Thymus (tissue), 11 donors: Measurements from ENCODE around the gene POLR1A. TPM values are rescaled to one million over a fixed set of nuclear protein-coding genes. Genes with fewer than 3 reads are reported as not detected.

Experiments used
- DNase-seq, 9 donors: peaks; one replicate each; pipeline ENCODE4 v3.0.0-alpha.2; 2013; ENCODE audit warnings: low spot score in 9 of 9, low read depth in 6 of 9, missing footprints in 1 of 9
- H3K27ac ChIP-seq, 2 donors: one replicate each; pipeline ENCODE4 v1.5.1; 2013; ENCODE audit warnings: control low read depth in 1 of 2, low read depth in 1 of 2, low read length in 1 of 2, mild to moderate bottlenecking in 1 of 2, moderate library complexity in 1 of 2
- H3K27me3 ChIP-seq, 2 donors: one replicate each; pipeline ENCODE4 v1.5.1; 2013; ENCODE audit warnings: low read length in 1 of 2; ENCODE audit not compliant: control insufficient read depth in 2 of 2, insufficient read depth in 1 of 2
- H3K36me3 ChIP-seq, 2 donors: one replicate each; pipeline ENCODE4 v1.5.1; 2013; ENCODE audit warnings: low read length in 1 of 2, mild to moderate bottlenecking in 1 of 2, moderate library complexity in 1 of 2; ENCODE audit not compliant: control insufficient read depth in 2 of 2, insufficient read depth in 2 of 2
- H3K4me1 ChIP-seq, 2 donors: one replicate each; pipeline ENCODE4 v1.5.1; 2013; ENCODE audit warnings: low read length in 2 of 2; ENCODE audit not compliant: control insufficient read depth in 2 of 2, insufficient read depth in 2 of 2
- H3K4me3 ChIP-seq, 2 donors: one replicate each; pipeline ENCODE4 v1.5.1; 2013; ENCODE audit warnings: low read length in 2 of 2, control low read depth in 1 of 2, mild to moderate bottlenecking in 1 of 2
- H3K9me3 ChIP-seq, 2 donors: one replicate each; pipeline ENCODE4 v1.5.1; 2013; ENCODE audit warnings: low read length in 1 of 2, mild to moderate bottlenecking in 1 of 2; ENCODE audit not compliant: control insufficient read depth in 2 of 2, insufficient read depth in 1 of 2
- WGBS: extraction: QIAGEN DNeasy Blood & Tissue Kit; methylation state at CpG from one replicate; pipeline ENCODE4 v1.1.7; 2013; 5-methylcytosine and 5-hydroxymethylcytosine counted together
- polyA plus RNA-seq: library from polyadenylated mRNA; stranded (reverse); fragments of 200-250 nt; gene quantifications from one replicate; pipeline ENCODE4 v1.2.3, GENCODE V29; 2013
- total RNA-seq: library from RNA; stranded (reverse); fragments of 120-200 nt; gene quantifications from one replicate; pipeline ENCODE4 v1.2.4, GENCODE V29; 2013
- donor health status: healthy.

Gene POLR1A
- total and polyA plus RNA-seq, 2 donors = 3.3 to 8.9 TPM

- H3K4me3 ChIP-seq = no peak overlapping the region
- H3K27ac ChIP-seq = peak overlapping the region; percentile 60 to 97
- peak in 3 of 9 donors; percentile 50 to 71 (median 50) for DNase-seq
- no peaks in the 10 kb centered on the region for H3K9me3 ChIP-seq
- H3K27me3 ChIP-seq = no peaks in the 10 kb centered on the region
- peaks cover 17 to 46% of the 10 kb centered on the region in 2 donors for H3K4me1 ChIP-seq
- 64% methylated on average over 4 of the region's 4 CpGs for WGBS
- H3K36me3 ChIP-seq = peaks cover 2 to 47% of the 10 kb centered on the region in 2 donors
Measured at GRCh38 chr2:86056590-86057331, 48.9 kb downstream of the POLR1A start.

DNA sequence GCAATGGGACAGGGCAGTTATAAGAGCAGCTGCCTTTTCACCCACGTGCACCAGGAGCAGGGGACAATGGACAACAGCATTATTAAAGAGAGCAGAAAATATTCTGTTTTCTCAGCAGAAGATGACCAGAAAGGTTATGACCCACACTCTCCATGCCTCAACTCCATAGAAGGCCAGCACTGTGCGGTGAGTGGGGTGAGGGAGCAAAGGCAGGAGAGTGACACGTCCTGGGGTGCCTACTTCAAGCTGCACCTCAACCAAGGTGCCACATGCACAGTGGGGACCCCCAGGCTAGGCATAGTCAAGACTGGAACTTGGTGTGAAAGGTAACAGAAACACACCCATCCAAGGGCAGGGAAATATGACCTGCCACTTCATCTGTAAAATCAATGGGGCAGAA, 50.4 kb downstream of the POLR1A start:
- 100% methylated on average over 3 of the region's 3 CpGs for WGBS
- Histone ChIP-seq H3K27ac (peak overlapping the region in 1 of 2 donors; percentile 97), H3K4me1 (peaks cover 17 to 46% of the 10 kb centered on the region in 2 donors), H3K27me3 (no peaks in the 10 kb centered on the region), H3K9me3 (no peaks in the 10 kb centered on the region), H3K4me3 (no peak overlapping the region), H3K36me3 (peaks cover 8 to 48% of the 10 kb centered on the region in 2 donors)
- no peak for DNase-seq

DNA sequence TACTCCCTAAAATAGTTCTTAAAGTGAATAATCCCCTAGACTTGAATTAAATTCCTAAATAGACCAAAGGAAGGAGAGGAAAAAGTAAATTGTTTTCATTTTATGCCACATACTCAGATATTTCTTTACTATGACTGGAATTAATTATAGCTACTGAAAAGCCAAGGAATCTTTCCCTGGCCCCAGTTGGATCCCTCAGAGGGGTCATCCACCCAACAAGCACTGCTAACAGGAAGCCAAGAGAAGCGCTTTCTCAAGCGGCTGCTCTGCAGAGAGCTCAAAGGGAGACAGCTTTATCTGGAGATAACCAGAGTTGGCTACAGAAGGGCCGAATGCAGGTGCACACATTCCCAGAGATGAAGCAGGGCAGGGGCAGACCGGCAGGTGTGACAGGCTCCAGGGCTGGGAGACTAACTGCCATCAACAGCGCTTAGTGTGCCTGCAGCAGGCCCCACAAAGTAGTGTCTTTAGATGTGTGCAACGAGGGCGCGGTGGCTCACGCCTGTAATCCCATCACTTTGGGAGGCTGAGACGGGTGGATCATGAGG, 51.1 kb downstream of the POLR1A start:
- H3K4me1 ChIP-seq = peaks cover 17 to 46% of the 10 kb centered on the region in 2 donors
- H3K36me3 ChIP-seq = peaks cover 8 to 50% of the 10 kb centered on the region in 2 donors
- no peaks in the 10 kb centered on the region for H3K27me3 ChIP-seq
- peak overlapping the region; percentile 36 to 97 for H3K27ac ChIP-seq
- no peaks in the 10 kb centered on the region for H3K9me3 ChIP-seq
- DNase-seq = peak in 4 of 9 donors; percentile 65 to 85 (median 76)
- no peak overlapping the region for H3K4me3 ChIP-seq
- 64% methylated on average over 10 of the region's 10 CpGs for WGBS

DNA sequence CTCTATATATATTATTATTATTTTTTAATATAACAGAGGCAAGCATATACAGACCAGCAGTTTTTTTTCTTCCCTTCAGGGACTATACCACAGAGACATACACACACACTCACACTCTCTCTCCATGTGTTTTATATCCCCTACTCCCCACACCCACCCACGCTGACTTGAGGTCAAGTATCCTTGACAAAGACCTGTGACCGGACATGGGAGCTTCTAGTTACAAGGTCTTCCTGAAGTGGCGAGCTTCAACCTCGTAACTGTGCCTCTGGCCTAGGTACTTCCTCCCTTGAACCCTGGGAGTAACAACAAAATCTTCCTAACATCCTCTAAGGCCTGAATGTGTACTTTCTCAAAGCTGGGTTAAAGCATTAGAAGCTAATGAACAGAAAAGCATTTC, 52.5 kb downstream of the POLR1A start:
- no peak for DNase-seq
- H3K4me1 ChIP-seq = peaks cover 17 to 53% of the 10 kb centered on the region in 2 donors
- no peak overlapping the region for H3K4me3 ChIP-seq
- no peaks in the 10 kb centered on the region for H3K9me3 ChIP-seq
- 96% methylated on average over 4 of the region's 4 CpGs for WGBS
- peaks cover 15 to 54% of the 10 kb centered on the region in 2 donors for H3K36me3 ChIP-seq
- peak overlapping the region in 1 of 2 donors; percentile 97 for H3K27ac ChIP-seq
- H3K27me3 ChIP-seq = no peaks in the 10 kb centered on the region

- WGBS = over 99% methylated on average over 16 of the region's 16 CpGs
- no peak overlapping the region for H3K27ac ChIP-seq
- H3K36me3 ChIP-seq = peaks cover 19 to 59% of the 10 kb centered on the region in 2 donors
- peaks cover 0 to 4% of the 10 kb centered on the region in 2 donors for H3K9me3 ChIP-seq
- no peak overlapping the region for H3K4me3 ChIP-seq
- no peaks in the 10 kb centered on the region for H3K27me3 ChIP-seq
- peaks cover 17 to 58% of the 10 kb centered on the region in 2 donors for H3K4me1 ChIP-seq
- DNase-seq = no peak
Measured at GRCh38 chr2:86052676-86053075, 53.0 kb downstream of the POLR1A start.

DNA sequence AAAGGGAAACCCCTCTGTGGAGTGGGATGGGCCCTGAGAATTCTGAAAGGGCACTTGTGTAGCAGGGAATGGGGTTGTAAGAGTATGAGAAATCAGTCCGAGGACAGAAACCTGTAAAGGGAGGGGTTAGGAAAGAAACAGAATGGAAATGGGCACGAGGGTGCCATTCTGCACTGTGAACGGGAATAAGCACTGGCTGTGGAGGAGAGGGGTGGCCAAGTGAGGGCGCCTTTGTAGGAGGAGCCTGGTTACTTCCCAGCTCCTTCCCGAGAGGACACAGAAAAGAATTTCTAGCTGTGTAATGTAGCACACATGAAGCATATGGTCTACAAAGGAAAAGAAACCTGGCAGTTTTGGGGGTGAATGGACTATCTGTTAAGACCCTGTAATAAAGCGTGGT, 53.4 kb downstream of the POLR1A start:
- H3K36me3 ChIP-seq = peaks cover 23 to 63% of the 10 kb centered on the region in 2 donors
- DNase-seq = no peak
- no peaks in the 10 kb centered on the region for H3K27me3 ChIP-seq
- peaks cover 0 to 4% of the 10 kb centered on the region in 2 donors for H3K9me3 ChIP-seq
- H3K4me3 ChIP-seq = no peak overlapping the region
- WGBS = 98% methylated on average over 6 of the region's 6 CpGs
- H3K27ac ChIP-seq = no peak overlapping the region
- H3K4me1 ChIP-seq = peaks cover 17 to 61% of the 10 kb centered on the region in 2 donors

GRCh38 chr2:86050301-86050700, 55.4 kb downstream of the POLR1A start:
- peaks cover 32 to 82% of the 10 kb centered on the region in 2 donors for H3K36me3 ChIP-seq
- no peak overlapping the region for H3K27ac ChIP-seq
- peaks cover 0 to 4% of the 10 kb centered on the region in 2 donors for H3K9me3 ChIP-seq
- H3K4me1 ChIP-seq = peaks cover 15 to 61% of the 10 kb centered on the region in 2 donors
- no peak overlapping the region for H3K4me3 ChIP-seq
- H3K27me3 ChIP-seq = no peaks in the 10 kb centered on the region
- 98% methylated on average over 5 of the region's 5 CpGs for WGBS
- no peak for DNase-seq

GRCh38 chr2:86049529-86049928, 56.2 kb downstream of the POLR1A start:
- Histone ChIP-seq H3K27ac (no peak overlapping the region), H3K27me3 (no peaks in the 10 kb centered on the region), H3K4me3 (no peak overlapping the region), H3K9me3 (peaks cover 0 to 4% of the 10 kb centered on the region in 2 donors), H3K4me1 (peaks cover 10 to 59% of the 10 kb centered on the region in 2 donors), H3K36me3 (peaks cover 39 to 90% of the 10 kb centered on the region in 2 donors)
- whole genome bisulfite sequencing = 98% methylated on average over 1 of the region's 1 CpG
- no peak for DNase-seq

GRCh38 chr2:86048888-86049287, 56.8 kb downstream of the POLR1A start:
- peaks cover 45 to 92% of the 10 kb centered on the region in 2 donors for H3K36me3 ChIP-seq
- peaks cover 8 to 54% of the 10 kb centered on the region in 2 donors for H3K4me1 ChIP-seq
- H3K27me3 ChIP-seq = no peaks in the 10 kb centered on the region
- DNase-seq = no peak
- H3K4me3 ChIP-seq = no peak overlapping the region
- no peak overlapping the region for H3K27ac ChIP-seq
- 97% methylated on average over 11 of the region's 11 CpGs for WGBS
- H3K9me3 ChIP-seq = peaks cover 0 to 4% of the 10 kb centered on the region in 2 donors
